SK-N-SH treated with all-trans-retinoic acid at 6 μM for 48 hours (cell line): ENCODE results near the gene CSF1.

Experiments used
- ATAC-seq: fragments of 200-7000 bp; cut with Tn5 transposase; 3 replicates; pipeline ENCODE4 v1.9.1; 2020; ENCODE audit warnings: mild to moderate bottlenecking, moderate library complexity
- ARNTL ChIP-seq: fragments of 450-650 bp; formaldehyde crosslinking; IDR thresholded peaks from 2 replicates; pipeline ENCODE4 v1.5.0; 2020; ENCODE audit warnings: low read depth, mild to moderate bottlenecking, moderate library complexity, borderline replicate concordance
- BACH2 ChIP-seq: fragments of 250-450 bp; sonication (Bioruptor Pico); IDR thresholded peaks from 2 replicates; pipeline ENCODE4 v1.9.0; 2021; ENCODE audit warnings: mild to moderate bottlenecking, borderline replicate concordance
- CSDC2 ChIP-seq: fragments of 250-450 bp; sonication (Bioruptor Pico); IDR thresholded peaks from 2 replicates; pipeline ENCODE4 v1.5.0; 2020; ENCODE audit warnings: mild to moderate bottlenecking, moderate library complexity
- ESRRG ChIP-seq: fragments of 250-450 bp; sonication (Bioruptor Pico); IDR thresholded peaks from 2 replicates; pipeline ENCODE4 v1.6.1; 2021; ENCODE audit warnings: mild to moderate bottlenecking
- GLIS3 ChIP-seq: fragments of 250-450 bp; sonication (Bioruptor Pico); IDR thresholded peaks from 2 replicates; pipeline ENCODE4 v1.5.0; 2020; ENCODE audit warnings: mild to moderate bottlenecking, moderate library complexity
- OSR1 ChIP-seq: fragments of 250-450 bp; sonication (Bioruptor Pico); IDR thresholded peaks from 2 replicates; pipeline ENCODE4 v1.8.0; 2022; ENCODE audit warnings: moderate library complexity, mild to moderate bottlenecking, inconsistent platforms
- PPARA ChIP-seq: fragments of 250-450 bp; sonication (Bioruptor Pico); IDR thresholded peaks from 2 replicates; pipeline ENCODE4 v1.5.0; 2020; ENCODE audit warnings: mild to moderate bottlenecking, borderline replicate concordance
- RARB ChIP-seq: fragments of 250-450 bp; sonication (Bioruptor Pico); IDR thresholded peaks from 2 replicates; pipeline ENCODE4 v1.8.0; 2021; ENCODE audit warnings: mild to moderate bottlenecking, moderate library complexity
- SNAI2 ChIP-seq: fragments of 250-450 bp; sonication (Bioruptor Pico); IDR thresholded peaks from 2 replicates; pipeline ENCODE4 v1.5.0; 2020; ENCODE audit warnings: mild to moderate bottlenecking, moderate library complexity
- TCF4 ChIP-seq: fragments of 250-450 bp; sonication (Bioruptor Pico); IDR thresholded peaks from 2 replicates; pipeline ENCODE4 v1.8.0; 2021; ENCODE audit warnings: mild to moderate bottlenecking, moderate library complexity, borderline replicate concordance
- ZC3H10 ChIP-seq: fragments of 250-450 bp; sonication (Bioruptor Pico); IDR thresholded peaks from 2 replicates; pipeline ENCODE4 v1.5.1; 2021; ENCODE audit warnings: mild to moderate bottlenecking, moderate library complexity
- ZFP3 ChIP-seq: fragments of 250-450 bp; sonication (Bioruptor Pico); IDR thresholded peaks from 2 replicates; pipeline ENCODE4 v1.5.0; 2020; ENCODE audit warnings: mild to moderate bottlenecking, moderate library complexity
- ZFP30 ChIP-seq: fragments of 450-650 bp; formaldehyde crosslinking; IDR thresholded peaks from 2 replicates; pipeline ENCODE4 v1.5.0; 2022; ENCODE audit warnings: mild to moderate bottlenecking, moderate library complexity
- ZNF565 ChIP-seq: fragments of 450-650 bp; formaldehyde crosslinking; conservative IDR thresholded peaks from 2 replicates; pipeline ENCODE4 v1.5.0; 2020; ENCODE audit warnings: low read depth, mild to moderate bottlenecking, moderate library complexity
- ZNF70 ChIP-seq: fragments of 450-650 bp; formaldehyde crosslinking; IDR thresholded peaks from 2 replicates; pipeline ENCODE4 v1.5.0; 2020; ENCODE audit warnings: mild to moderate bottlenecking, moderate library complexity
- ZNF8 ChIP-seq: fragments of 450-650 bp; formaldehyde crosslinking; IDR thresholded peaks from 2 replicates; pipeline ENCODE4 v1.5.0; 2020; ENCODE audit warnings: mild to moderate bottlenecking, moderate library complexity
- TF ChIP-seq, protein P1 (sequence below): fragments of 250-450 bp; sonication (Bioruptor Pico); IDR thresholded peaks from 2 replicates; pipeline ENCODE4 v1.5.1; 2021; ENCODE audit warnings: mild to moderate bottlenecking, moderate library complexity
- TF ChIP-seq, protein P2 (sequence below): fragments of 250-450 bp; sonication (Bioruptor Pico); IDR thresholded peaks from 2 replicates; pipeline ENCODE4 v1.8.0; 2021; ENCODE audit warnings: low read depth, mild to moderate bottlenecking, moderate library complexity, borderline replicate concordance
- TF ChIP-seq, protein P3 (sequence below): fragments of 250-450 bp; sonication (Bioruptor Pico); IDR thresholded peaks from 2 replicates; pipeline ENCODE4 v1.8.0; 2020; ENCODE audit warnings: mild to moderate bottlenecking, moderate library complexity, borderline replicate concordance
- TF ChIP-seq, protein P4 (sequence below): fragments of 250-450 bp; sonication (Bioruptor Pico); IDR thresholded peaks from 2 replicates; pipeline ENCODE4 v1.5.0; 2020; ENCODE audit warnings: mild to moderate bottlenecking, moderate library complexity

CSF1 gene

DNA sequence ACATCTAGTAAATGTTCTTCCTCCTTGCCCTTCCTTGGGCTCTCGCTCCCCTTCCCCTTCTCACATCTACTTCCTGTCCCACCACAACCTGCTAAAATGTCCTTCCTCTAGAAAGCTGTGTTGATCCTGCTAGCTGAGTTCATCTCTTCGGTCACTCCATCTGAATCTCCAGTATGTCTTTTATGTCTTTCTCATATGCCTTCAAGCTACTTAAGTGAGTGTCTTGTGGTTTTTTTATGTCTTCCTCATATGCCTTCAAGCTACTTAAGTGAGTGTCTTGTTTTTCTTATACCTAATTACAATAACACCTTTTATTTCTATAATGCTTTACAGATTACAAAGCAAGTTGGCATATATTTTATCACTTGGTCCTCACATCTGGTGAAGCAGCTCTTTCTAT lies 33.9 kb downstream of the CSF1 start:
- TF ChIP-seq, protein P1, sequence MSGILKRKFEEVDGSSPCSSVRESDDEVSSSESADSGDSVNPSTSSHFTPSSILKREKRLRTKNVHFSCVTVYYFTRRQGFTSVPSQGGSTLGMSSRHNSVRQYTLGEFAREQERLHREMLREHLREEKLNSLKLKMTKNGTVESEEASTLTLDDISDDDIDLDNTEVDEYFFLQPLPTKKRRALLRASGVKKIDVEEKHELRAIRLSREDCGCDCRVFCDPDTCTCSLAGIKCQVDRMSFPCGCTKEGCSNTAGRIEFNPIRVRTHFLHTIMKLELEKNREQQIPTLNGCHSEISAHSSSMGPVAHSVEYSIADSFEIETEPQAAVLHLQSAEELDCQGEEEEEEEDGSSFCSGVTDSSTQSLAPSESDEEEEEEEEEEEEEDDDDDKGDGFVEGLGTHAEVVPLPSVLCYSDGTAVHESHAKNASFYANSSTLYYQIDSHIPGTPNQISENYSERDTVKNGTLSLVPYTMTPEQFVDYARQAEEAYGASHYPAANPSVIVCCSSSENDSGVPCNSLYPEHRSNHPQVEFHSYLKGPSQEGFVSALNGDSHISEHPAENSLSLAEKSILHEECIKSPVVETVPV, result no peak
- TF ChIP-seq ZNF8, result no peak
- no peak for TF ChIP-seq ZC3H10 (CRISPR knock-in tag)
- TF ChIP-seq, all 23 proteins: peak for 0
- ATAC-seq, result no peak

DNA sequence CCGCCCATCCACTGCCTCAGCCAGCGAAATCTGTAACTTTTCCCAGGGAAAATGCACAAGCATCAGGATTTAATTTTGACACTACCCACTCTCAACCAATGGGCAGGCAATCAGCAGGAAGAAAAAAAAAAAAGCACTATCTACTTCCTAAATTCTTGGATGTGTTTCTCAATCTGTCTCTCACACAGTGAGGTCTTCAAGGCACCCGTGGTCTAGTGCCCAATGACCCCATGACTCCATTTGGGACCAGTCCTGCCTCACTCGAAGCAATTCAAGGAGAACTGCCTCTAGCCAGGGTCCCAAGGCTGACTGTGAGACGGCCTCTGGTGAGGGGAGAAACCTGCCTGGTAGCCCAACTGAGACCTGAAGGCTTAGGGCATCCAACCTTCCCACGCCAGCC lies 35.9 kb downstream of the CSF1 start:
- TF ChIP-seq BACH2 (CRISPR knock-in tag) (no peak), TCF4 (CRISPR knock-in tag) (no peak), ZFP3 (CRISPR knock-in tag) (no peak), CSDC2 (no peak), PPARA (CRISPR knock-in tag) (no peak), ZNF70 (CRISPR knock-in tag) (no peak), ZNF565 (CRISPR knock-in tag) (no peak), ESRRG (CRISPR knock-in tag) (no peak), OSR1 (no peak), ZFP30 (CRISPR knock-in tag) (no peak), SNAI2 (CRISPR knock-in tag) (no peak), ZNF8 (no peak), ARNTL (CRISPR knock-in tag) (no peak), RARB (CRISPR knock-in tag) (no peak), GLIS3 (CRISPR knock-in tag) (no peak)
- TF ChIP-seq, protein P2, sequence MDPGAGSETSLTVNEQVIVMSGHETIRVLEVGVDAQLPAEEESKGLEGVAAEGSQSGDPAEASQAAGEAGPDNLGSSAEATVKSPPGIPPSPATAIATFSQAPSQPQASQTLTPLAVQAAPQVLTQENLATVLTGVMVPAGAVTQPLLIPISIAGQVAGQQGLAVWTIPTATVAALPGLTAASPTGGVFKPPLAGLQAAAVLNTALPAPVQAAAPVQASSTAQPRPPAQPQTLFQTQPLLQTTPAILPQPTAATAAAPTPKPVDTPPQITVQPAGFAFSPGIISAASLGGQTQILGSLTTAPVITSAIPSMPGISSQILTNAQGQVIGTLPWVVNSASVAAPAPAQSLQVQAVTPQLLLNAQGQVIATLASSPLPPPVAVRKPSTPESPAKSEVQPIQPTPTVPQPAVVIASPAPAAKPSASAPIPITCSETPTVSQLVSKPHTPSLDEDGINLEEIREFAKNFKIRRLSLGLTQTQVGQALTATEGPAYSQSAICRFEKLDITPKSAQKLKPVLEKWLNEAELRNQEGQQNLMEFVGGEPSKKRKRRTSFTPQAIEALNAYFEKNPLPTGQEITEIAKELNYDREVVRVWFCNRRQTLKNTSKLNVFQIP (CRISPR knock-in tag), result no peak
- TF ChIP-seq, protein P3, sequence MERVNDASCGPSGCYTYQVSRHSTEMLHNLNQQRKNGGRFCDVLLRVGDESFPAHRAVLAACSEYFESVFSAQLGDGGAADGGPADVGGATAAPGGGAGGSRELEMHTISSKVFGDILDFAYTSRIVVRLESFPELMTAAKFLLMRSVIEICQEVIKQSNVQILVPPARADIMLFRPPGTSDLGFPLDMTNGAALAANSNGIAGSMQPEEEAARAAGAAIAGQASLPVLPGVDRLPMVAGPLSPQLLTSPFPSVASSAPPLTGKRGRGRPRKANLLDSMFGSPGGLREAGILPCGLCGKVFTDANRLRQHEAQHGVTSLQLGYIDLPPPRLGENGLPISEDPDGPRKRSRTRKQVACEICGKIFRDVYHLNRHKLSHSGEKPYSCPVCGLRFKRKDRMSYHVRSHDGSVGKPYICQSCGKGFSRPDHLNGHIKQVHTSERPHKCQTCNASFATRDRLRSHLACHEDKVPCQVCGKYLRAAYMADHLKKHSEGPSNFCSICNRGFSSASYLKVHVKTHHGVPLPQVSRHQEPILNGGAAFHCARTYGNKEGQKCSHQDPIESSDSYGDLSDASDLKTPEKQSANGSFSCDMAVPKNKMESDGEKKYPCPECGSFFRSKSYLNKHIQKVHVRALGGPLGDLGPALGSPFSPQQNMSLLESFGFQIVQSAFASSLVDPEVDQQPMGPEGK, result no peak
- TF ChIP-seq, protein P4, sequence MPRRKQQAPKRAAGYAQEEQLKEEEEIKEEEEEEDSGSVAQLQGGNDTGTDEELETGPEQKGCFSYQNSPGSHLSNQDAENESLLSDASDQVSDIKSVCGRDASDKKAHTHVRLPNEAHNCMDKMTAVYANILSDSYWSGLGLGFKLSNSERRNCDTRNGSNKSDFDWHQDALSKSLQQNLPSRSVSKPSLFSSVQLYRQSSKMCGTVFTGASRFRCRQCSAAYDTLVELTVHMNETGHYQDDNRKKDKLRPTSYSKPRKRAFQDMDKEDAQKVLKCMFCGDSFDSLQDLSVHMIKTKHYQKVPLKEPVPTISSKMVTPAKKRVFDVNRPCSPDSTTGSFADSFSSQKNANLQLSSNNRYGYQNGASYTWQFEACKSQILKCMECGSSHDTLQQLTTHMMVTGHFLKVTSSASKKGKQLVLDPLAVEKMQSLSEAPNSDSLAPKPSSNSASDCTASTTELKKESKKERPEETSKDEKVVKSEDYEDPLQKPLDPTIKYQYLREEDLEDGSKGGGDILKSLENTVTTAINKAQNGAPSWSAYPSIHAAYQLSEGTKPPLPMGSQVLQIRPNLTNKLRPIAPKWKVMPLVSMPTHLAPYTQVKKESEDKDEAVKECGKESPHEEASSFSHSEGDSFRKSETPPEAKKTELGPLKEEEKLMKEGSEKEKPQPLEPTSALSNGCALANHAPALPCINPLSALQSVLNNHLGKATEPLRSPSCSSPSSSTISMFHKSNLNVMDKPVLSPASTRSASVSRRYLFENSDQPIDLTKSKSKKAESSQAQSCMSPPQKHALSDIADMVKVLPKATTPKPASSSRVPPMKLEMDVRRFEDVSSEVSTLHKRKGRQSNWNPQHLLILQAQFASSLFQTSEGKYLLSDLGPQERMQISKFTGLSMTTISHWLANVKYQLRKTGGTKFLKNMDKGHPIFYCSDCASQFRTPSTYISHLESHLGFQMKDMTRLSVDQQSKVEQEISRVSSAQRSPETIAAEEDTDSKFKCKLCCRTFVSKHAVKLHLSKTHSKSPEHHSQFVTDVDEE (CRISPR knock-in tag), result no peak
- no peak for ATAC-seq

DNA sequence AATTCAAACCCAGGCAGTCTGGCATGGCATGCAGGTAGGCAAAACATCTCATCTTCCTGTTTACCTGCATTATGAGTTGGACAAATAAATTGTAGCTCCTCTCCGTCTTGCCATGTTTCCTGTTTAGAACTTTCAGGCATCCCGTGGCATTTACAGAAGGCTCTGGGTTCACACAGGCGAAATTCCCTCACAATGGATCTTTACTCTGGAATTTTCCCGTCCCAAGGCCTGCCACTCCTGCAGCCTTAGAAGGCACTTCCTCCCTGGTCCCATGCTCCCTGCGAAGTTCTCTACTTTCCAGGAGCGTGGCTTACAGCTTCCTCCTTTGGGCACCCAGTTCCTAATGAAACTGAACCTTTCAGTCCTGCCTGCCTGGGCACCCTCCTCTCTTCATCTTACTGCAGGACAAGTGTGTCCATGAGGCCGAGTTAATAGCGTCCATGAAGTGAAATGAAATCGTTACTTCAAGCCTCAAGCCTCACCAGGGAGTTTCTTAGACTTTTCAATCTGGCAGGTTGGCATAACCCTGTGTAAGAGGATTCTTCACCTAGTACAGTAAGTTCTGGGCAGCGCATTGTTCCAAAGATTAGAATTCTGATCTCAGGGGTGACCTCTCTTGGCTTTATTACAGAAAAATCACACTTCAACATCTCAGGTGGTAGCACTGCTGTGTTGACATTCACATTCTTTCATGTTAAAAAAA lies 37.1 kb downstream of the CSF1 start:
- TF ChIP-seq PPARA (CRISPR knock-in tag), result no peak
- TF ChIP-seq ZNF565 (CRISPR knock-in tag), result no peak
- TF ChIP-seq ARNTL (CRISPR knock-in tag), result no peak
- ATAC-seq, result no peak

DNA sequence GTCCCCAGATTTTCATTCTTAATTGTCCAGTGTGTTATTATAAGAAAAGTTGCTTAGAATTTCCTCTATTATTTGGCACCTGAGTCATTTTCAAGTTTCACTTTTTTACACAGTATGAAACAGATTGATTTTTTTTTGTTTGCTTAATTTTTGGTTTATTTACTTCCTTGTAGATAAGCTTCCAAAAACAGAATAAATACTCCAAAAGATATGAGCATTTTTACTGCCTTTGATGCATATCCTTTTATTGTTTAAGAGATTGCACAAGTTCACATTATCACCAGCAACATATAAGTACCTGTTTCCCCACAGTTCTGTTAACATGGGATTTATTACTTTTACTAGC lies 37.6 kb downstream of the CSF1 start:
- TF ChIP-seq, protein P3, result no peak
- ATAC-seq, result no peak
